Cerebellar cortex (tissue), 1 donor: ENCODE data around the gene FAM216B.

Source experiments
- DNase-seq: peaks from one replicate; pipeline ENCODE4 v3.0.0-alpha.2; 2015; ENCODE audit warnings: low spot score

FAM216B gene

DNA sequence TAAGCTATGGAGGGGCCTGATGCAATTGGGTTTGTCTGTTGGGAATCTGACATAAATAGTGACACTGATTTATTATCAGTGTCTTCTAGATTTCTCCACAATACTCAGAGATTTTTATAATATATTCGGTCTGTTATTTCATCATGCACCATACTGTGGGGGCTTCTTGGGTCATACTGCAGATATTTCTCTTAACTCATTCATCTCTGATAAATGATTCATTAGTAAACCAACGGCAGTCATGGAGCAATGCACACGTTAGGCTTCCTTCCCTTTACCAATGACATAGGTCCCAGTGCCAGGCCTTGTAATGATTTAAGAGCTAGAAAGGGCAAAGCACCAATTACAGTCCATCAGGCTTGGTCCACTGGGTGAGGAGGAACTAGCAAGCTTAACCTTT, 53.6 kb downstream of the FAM216B start:
- DNase-seq = no peak

DNA sequence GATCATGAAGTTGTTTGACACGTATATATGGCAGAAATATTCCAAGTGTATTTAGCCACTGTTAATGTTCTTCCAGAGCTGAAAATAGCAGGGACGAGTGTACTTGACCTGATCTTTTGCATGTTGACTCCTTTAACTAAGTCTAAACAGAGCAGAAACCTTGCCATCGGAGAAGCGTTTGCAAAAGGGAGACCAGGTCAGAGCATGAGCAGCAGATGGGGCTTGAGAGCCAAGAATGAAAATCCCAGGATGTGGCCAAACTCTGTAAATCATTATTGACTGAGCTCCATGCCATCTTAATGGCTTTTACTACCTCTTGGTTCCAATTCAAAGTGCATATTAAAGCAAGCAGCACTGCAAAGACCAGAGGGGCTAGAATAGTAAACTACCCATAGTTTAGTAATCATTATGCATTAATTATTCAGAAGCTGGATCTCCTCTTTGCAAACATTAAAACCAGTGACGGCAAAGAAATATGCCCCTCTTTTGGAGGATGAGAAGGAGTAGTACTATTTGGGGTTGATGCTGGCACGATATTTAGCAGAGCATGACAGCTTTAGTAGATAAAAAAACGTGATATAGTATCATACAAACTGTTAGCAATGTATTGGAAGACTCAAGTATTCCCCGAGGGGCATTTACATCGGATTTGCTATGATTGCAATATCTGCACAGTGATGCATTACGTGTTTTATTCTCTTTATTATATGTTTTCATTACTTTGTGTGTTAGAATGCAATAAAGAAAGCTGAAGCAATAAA, 55.7 kb downstream of the FAM216B start:
- no peak for DNase-seq
